CD4-positive, alpha-beta T cell treated with Interleukin-1 beta for 1 hour (primary cell): Measurements from ENCODE around the gene PIK3R5.

Experiments
- DNase-seq, 2 donors: peaks; one replicate each; pipeline ENCODE4 v3.0.0-alpha.2; 2020 to 2022

PIK3R5 gene

GRCh38 chr17:8849311-8850041 is 116.0 kb downstream of the PIK3R5 start:
- no peak for DNase-seq

DNA sequence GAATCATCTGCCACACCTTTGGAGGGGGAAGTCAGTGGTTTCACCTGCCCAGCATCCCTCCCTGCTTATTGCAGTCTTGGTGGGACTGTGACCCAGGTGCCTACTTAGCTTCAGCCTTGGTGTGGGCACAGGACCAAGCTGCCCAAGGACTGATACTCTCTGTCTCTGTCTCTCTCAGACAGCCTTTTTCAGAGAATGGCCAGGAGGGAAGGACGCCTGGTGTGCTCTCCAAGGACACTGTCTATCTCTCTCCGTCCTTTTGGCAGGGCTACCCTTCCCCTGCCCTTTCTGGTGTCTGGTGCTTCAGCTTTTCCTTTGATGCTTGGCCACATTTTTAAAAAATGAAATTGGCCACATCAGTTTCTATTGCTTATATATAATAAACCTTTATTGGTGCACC is 117.6 kb downstream of the PIK3R5 start:
- no peak for DNase-seq

- DNase-seq = peak in 1 of 2 donors; percentile 23
Measured at GRCh38 chr17:8846768-8847211, 118.7 kb downstream of the PIK3R5 start.

DNA sequence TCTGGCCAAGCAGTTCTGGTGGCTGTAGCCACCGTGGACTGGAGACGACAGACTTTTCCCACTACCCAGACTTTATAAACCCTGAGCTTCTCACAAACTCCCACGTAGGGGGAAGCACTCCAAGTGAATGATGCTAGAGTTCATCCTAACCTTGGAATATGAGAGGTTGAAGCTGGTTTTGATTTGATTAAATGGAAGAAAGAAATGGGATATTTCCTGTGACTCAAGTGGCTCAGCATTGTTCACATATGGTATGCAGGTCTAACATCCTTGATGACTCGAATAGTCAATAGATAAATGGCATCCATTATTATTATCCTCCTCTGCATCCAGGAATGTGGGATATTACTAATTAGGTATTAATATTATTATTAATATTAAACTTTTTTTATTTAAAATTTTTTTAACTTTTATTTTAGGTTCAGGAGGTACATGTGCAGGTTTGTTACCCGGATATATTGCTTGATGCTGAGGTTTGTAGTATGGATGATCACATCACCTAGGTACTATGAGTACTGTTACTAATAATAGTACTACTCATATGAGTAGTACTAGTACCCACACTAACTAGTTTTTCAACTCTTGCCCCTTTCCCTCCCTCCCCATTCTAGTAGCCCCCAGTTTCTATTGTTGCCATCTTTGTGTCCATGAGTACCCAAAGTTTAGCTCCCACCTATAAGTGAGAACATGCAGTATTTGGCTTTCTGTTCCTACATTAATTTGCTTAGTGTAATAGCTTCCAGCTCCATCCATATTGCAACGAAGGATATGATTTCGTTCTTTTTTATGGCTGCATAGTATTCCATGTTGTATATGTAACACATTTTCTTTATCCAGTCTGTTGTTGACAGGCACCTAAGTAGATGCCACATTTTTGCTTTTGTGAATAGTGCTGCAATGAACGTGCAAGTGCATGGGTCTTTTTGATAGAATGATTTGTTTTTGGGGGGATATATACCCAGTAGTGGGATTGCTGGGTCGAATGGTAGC is 121.0 kb downstream of the PIK3R5 start:
- no peak for DNase-seq

GRCh38 chr17:8843344-8843743 is 122.2 kb downstream of the PIK3R5 start:
- DNase-seq = no peak

DNA sequence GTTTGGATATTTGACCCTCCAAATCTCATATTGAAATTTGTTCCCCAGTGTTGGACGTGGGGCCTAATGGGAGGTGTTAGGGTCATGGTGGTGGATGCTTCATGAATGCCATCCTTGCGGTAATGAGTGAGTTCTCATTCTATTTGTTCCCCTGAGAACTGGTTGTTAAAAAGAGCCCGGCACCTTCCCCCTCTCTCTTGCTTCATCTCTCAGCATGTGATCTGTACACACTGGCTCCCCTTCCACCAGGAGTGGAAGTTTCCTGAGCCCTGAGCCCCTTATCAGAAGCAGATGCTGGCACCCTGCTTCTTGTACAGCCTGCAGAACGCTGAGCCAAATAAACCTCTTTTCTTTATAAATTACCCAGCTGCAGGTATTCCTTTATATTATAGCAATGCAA is 123.7 kb downstream of the PIK3R5 start:
- DNase-seq = no peak

GRCh38 chr17:8839410-8839935 is 126.0 kb downstream of the PIK3R5 start:
- no peak for DNase-seq

GRCh38 chr17:8838551-8839095 is 126.9 kb downstream of the PIK3R5 start:
- no peak for DNase-seq

DNA sequence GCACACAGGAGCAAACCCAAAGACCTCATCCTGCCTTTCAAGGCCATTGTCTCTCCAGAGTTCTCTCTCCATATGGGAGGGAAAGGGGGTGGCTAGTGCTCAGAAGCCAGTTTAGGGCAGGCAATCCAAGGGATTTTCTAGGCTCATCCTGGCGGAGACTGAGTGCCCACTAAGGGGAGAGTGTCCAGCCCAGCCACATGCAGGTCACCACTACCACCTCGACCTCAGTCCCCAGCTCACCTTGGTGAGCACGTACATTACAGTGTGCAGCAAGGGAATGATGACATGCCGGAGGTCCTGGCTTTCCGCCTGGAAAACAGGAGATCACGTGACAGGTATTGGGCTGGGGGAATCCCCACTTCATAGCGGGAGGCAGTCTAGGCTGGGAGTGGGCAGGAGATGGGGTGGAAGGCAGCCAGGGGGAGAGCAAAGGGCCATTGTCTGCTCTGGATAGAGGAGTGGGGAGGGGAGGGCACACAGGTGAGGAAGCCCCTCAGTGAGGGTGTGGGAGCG is 127.9 kb downstream of the PIK3R5 start:
- DNase-seq = no peak

GRCh38 chr17:8836821-8837562 is 128.5 kb downstream of the PIK3R5 start:
- no peak for DNase-seq

GRCh38 chr17:8835631-8836364 is 129.7 kb downstream of the PIK3R5 start:
- no peak for DNase-seq

DNA sequence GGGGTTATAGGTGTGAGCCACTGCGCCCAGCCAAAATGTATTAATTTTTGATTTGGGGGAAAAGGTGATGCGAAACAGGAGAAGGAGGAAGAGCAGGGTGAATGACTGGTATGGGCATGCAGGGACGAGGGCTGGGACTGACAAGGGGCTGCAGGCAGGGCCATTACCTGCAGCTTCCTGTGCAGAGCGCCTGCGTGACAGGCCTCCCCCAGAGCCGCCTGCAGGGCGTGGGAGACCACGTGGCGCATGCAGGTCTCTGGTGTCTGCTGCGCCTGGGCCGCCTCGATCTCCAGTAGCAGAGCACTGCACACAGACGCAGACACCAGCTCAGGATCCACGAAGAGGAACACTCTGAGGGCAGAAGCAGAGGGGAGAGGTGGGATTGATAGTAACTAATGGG is 130.4 kb downstream of the PIK3R5 start:
- no peak for DNase-seq

- DNase-seq = peak in 1 of 2 donors; percentile 29
Measured at GRCh38 chr17:8832711-8833352, 132.7 kb downstream of the PIK3R5 start.

GRCh38 chr17:8831234-8831849 is 134.2 kb downstream of the PIK3R5 start:
- no peak for DNase-seq

DNA sequence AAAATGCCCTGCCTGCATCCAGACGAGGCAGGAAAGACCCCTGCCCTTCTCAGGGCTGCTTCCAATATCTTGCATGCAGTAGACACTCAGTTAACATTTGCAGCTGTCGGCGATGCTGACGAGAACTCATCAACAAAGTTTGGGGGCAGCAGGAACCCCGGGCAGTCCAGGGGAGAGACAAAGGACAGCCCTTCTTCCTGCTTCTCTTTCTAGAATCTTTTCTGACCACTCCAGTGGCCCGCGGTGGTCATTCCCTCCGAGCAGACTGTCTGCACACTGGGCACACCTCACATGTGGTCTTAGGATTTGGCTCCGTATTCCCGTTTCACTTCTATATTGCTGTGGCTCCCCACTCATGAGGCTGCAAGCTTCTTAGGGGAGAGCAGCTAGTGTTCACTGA is 135.4 kb downstream of the PIK3R5 start:
- DNase-seq = no peak

- no peak for DNase-seq
Measured at GRCh38 chr17:8829036-8829941, 136.2 kb downstream of the PIK3R5 start.
